Aorta (tissue), 5 donors: ENCODE results near the gene FAM193B. TPM values are rescaled to one million over a fixed set of nuclear protein-coding genes. Genes with fewer than 3 reads are reported as not detected.

Experiments
- ATAC-seq: fragments of 200-7000 bp; cut with Tn5 transposase; one replicate; pipeline ENCODE4 v1.9.1; 2022; ENCODE audit warnings: moderate library complexity; ENCODE audit not compliant: low FRiP score
- DNase-seq, 2 donors: peaks; one replicate each; pipeline ENCODE4 v3.0.0-alpha.2; 2020
- H3K27ac ChIP-seq, 2 donors: one replicate each; pipeline ENCODE4 v1.5.1; 2013; ENCODE audit warnings: low read length in 2 of 2, mild to moderate bottlenecking in 2 of 2, moderate library complexity in 2 of 2, control low read depth in 1 of 2, inconsistent platforms in 1 of 2, low read depth in 1 of 2
- H3K27me3 ChIP-seq, 2 donors: one replicate each; pipeline ENCODE4 v1.6.1; 2013; ENCODE audit warnings: control low read depth in 1 of 2, low read length in 1 of 2, mild to moderate bottlenecking in 1 of 2, moderate library complexity in 1 of 2; ENCODE audit not compliant: insufficient read depth in 2 of 2, control insufficient read depth in 1 of 2
- H3K36me3 ChIP-seq, 2 donors: one replicate each; pipeline ENCODE4 v1.6.1; 2013; ENCODE audit warnings: control low read depth in 1 of 2, low read length in 1 of 2, mild to moderate bottlenecking in 1 of 2; ENCODE audit not compliant: insufficient read depth in 2 of 2, control insufficient read depth in 1 of 2
- H3K4me1 ChIP-seq, 2 donors: one replicate each; pipeline ENCODE4 v1.6.1; 2013; ENCODE audit warnings: low read length in 2 of 2, control low read depth in 1 of 2, mild to moderate bottlenecking in 1 of 2, moderate library complexity in 1 of 2; ENCODE audit not compliant: insufficient read depth in 2 of 2, control insufficient read depth in 1 of 2
- H3K4me3 ChIP-seq, 2 donors: one replicate each; pipeline ENCODE4 v1.5.1; 2013; ENCODE audit warnings: low read length in 2 of 2, control low read depth in 1 of 2, mild to moderate bottlenecking in 1 of 2
- H3K9me3 ChIP-seq: one replicate; pipeline ENCODE4 v1.6.1; 2013; ENCODE audit warnings: mild to moderate bottlenecking, low read length; ENCODE audit not compliant: control insufficient read depth
- WGBS, 2 donors: extraction: QIAGEN DNeasy Blood & Tissue Kit; methylation state at CpG; one replicate each; pipeline ENCODE4 v1.1.7; 2013; 5-methylcytosine and 5-hydroxymethylcytosine counted together
- intact Hi-C, 2 donors: fragments of 100-400 bp; cut with DNase I; formaldehyde crosslinking; loops; one replicate each; pipeline versions ENCODE4 v1.14.2 to v1.15.0; 2022
- long read RNA-seq, 2 donors: library from polyadenylated mRNA; unstranded; transcript quantifications; one replicate each; pipeline ENCODE4 v2.0.0, GENCODE V29; 2020 to 2021
- polyA plus RNA-seq, 2 donors: library from polyadenylated mRNA; stranded (reverse); fragments of 200-250 nt; gene quantifications; one replicate each; pipeline ENCODE4 v1.2.3, GENCODE V29; 2013
- total RNA-seq, 2 donors: library from RNA; stranded (reverse); fragmentation: NEBNext Ultra II Directional; extraction: Animal tissue kit (Norgen Biotek cat#: 25700); gene quantifications; one replicate each; pipeline ENCODE4 v1.2.1, GENCODE V29; 2021
- donor health status: healthy with polysubstance abuse.
- donor health status: Bipolar disorder and iron deficiency.
- donor health status: DM: no; HTN: no; CAD: no.
- donor health status: DM: no; HTN: no; CAD: no.
- donor health status: DM: yes; HTN: yes; CAD: no.

Gene FAM193B
- total RNA-seq (100 to 1,000 TPM in 1 of 2 donors, 10 to 100 TPM in 1; 67.5 to 113 TPM), polyA plus RNA-seq (100 to 1,000 TPM in 1 of 2 donors, 10 to 100 TPM in 1; 49.5 to 533 TPM)
- long read RNA-seq, donor 1, partial matches to known transcripts = 20 of 47 reads
- long read RNA-seq, donor 1, other reads (novel, unspliced or antisense) = 21 of 47 reads
- long read RNA-seq, donor 2, partial matches to known transcripts = 5 of 36 reads
- long read RNA-seq, donor 2, other reads (novel, unspliced or antisense) = 27 of 36 reads

DNA sequence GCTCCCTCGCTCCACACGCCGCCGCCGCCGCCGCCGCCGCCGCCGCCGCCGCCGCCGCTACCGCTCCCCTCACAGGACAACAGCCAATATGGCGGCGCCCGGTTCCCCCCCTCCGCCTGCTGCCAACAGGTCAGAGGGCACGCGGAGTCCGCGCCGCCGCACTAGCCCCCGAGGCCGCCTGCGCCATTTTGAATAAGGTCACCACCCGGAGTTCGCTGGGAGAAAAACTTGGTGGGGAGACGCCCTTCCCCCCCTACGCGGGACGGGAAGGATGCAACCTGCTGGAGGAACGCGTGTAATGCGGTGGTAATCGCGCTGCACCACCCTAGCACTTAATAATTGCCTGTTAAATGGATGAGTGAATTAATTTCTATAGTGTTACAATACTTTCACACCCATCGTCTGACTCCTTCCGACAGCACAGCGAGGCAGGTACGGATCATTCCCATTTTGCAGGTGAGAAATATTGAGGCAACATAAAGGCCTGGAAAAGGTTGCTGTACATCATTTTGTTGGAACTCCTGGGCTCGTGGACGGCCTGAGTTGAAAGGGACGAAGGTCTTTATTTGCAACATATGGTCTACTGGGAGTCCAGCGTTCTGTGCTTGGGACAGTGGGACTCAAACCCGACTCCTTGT lies at the start of gene FAM193B:
Gene FAM193B, minus strand, starts transcription at position 90 of the 638 bp plus-strand sequence. CDS start 105 bp downstream, outside the sequence.
- 6 to 8% methylated on average over 38 to 49 of the region's 49 CpGs for WGBS, 2 donors
- ATAC-seq = peak; percentile 96
- no peaks in the 10 kb centered on the region for H3K36me3 ChIP-seq
- H3K9me3 ChIP-seq = no peaks in the 10 kb centered on the region
- intact Hi-C loops = loop anchor here in 1 of 2 donors (5.0 kb wide), 1 partner anchor 38 kb away; the partner anchor contains the start of gene TMED9
- peak; percentile 96 to 98 for DNase-seq
- H3K27ac ChIP-seq = peak within 1 kb of the TSS in 1 of 2 donors; percentile 4
- no peaks in the 10 kb centered on the region for H3K4me1 ChIP-seq
- peak within 1 kb of the TSS; percentile 67 for H3K4me3 ChIP-seq
- H3K27me3 ChIP-seq = no peaks in the 10 kb centered on the region

DNA sequence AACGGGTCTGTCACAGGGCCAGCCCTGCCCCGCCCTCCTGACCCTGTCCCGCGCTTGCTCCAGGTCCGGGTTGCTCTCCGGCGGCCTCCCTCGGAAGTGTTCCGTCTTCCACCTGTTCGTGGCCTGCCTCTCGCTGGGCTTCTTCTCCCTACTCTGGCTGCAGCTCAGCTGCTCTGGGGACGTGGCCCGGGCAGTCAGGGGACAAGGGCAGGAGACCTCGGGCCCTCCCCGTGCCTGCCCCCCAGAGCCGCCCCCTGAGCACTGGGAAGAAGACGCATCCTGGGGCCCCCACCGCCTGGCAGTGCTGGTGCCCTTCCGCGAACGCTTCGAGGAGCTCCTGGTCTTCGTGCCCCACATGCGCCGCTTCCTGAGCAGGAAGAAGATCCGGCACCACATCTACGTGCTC lies 49.8 kb upstream of the FAM193B start:
- H3K4me3 ChIP-seq = no peak overlapping the region
- no peak overlapping the region for H3K27ac ChIP-seq
- DNase-seq = no peak
- 91 to 92% methylated on average over 21 to 27 of the region's 27 CpGs for WGBS, 2 donors
- no peak for ATAC-seq
- no peaks in the 10 kb centered on the region for H3K9me3 ChIP-seq
- intact Hi-C loops = loop anchor here in 1 of 2 donors (10.0 kb wide), 1 partner anchor 561 kb away; no protein-coding TSS in a partner anchor
- no peaks in the 10 kb centered on the region for H3K27me3 ChIP-seq
- no peaks in the 10 kb centered on the region for H3K4me1 ChIP-seq
- no peaks in the 10 kb centered on the region for H3K36me3 ChIP-seq

- no peak for DNase-seq
- Histone ChIP-seq H3K9me3 (no peaks in the 10 kb centered on the region), H3K27me3 (no peaks in the 10 kb centered on the region), H3K4me1 (no peaks in the 10 kb centered on the region), H3K27ac (no peak overlapping the region), H3K36me3 (no peaks in the 10 kb centered on the region), H3K4me3 (no peak overlapping the region)
- no peak for ATAC-seq
- 76 to 79% methylated on average over 8 of the region's 8 CpGs for WGBS, 2 donors
- intact Hi-C loops = loop anchor here in 1 of 2 donors (10.0 kb wide), 1 partner anchor 561 kb away; no protein-coding TSS in a partner anchor
Observed at GRCh38 chr5:177603631-177604030, 49.3 kb upstream of the FAM193B start.

- intact Hi-C loops = loop anchor here in 1 of 2 donors (10.0 kb wide), 1 partner anchor 562 kb away; no protein-coding TSS in a partner anchor
- H3K4me1 ChIP-seq = no peaks in the 10 kb centered on the region
- no peak overlapping the region for H3K27ac ChIP-seq
- no peak overlapping the region for H3K4me3 ChIP-seq
- 81 to 85% methylated on average over 4 of the region's 4 CpGs for WGBS, 2 donors
- no peaks in the 10 kb centered on the region for H3K36me3 ChIP-seq
- H3K9me3 ChIP-seq = no peaks in the 10 kb centered on the region
- ATAC-seq (no peak), DNase-seq (no peak)
- no peaks in the 10 kb centered on the region for H3K27me3 ChIP-seq
Observed at GRCh38 chr5:177602458-177602830, 48.1 kb upstream of the FAM193B start.

GRCh38 chr5:177601577-177602457 lies 47.5 kb upstream of the FAM193B start:
- H3K27me3 ChIP-seq = no peaks in the 10 kb centered on the region
- no peaks in the 10 kb centered on the region for H3K9me3 ChIP-seq
- WGBS, 2 donors = 78 to 79% methylated on average over 13 of the region's 13 CpGs
- no peak overlapping the region for H3K27ac ChIP-seq
- H3K36me3 ChIP-seq = no peaks in the 10 kb centered on the region
- H3K4me1 ChIP-seq = no peaks in the 10 kb centered on the region
- intact Hi-C loops = loop anchor here in 1 of 2 donors (10.0 kb wide), 1 partner anchor 563 kb away; no protein-coding TSS in a partner anchor
- H3K4me3 ChIP-seq = no peak overlapping the region
- no peak for ATAC-seq
- no peak for DNase-seq

- Histone ChIP-seq H3K4me3 (no peak overlapping the region), H3K27ac (no peak overlapping the region), H3K36me3 (peaks cover 0 to under 1% of the 10 kb centered on the region in 2 donors), H3K4me1 (no peaks in the 10 kb centered on the region), H3K27me3 (no peaks in the 10 kb centered on the region), H3K9me3 (no peaks in the 10 kb centered on the region)
- no peak for ATAC-seq
- 86 to 89% methylated on average over 11 of the region's 11 CpGs for whole genome bisulfite sequencing, 2 donors
- no peak for DNase-seq
- intact Hi-C loops = loop anchor here in 1 of 2 donors (10.0 kb wide), 1 partner anchor 564 kb away; no protein-coding TSS in a partner anchor
Observed at GRCh38 chr5:177601126-177601525, 46.8 kb upstream of the FAM193B start.

GRCh38 chr5:177600508-177601018 lies 46.2 kb upstream of the FAM193B start:
- WGBS, 2 donors = 3% methylated on average over 16 of the region's 16 CpGs
- peak overlapping the region; percentile 60 to 90 for H3K4me3 ChIP-seq
- no peaks in the 10 kb centered on the region for H3K4me1 ChIP-seq
- no peaks in the 10 kb centered on the region for H3K9me3 ChIP-seq
- no peaks in the 10 kb centered on the region for H3K27me3 ChIP-seq
- DNase-seq (no peak), ATAC-seq (no peak)
- peak overlapping the region in 1 of 2 donors; percentile 42 for H3K27ac ChIP-seq
- H3K36me3 ChIP-seq = peaks cover 0 to 2% of the 10 kb centered on the region in 2 donors
- intact Hi-C loops = loop anchor here in 1 of 2 donors (10.0 kb wide), 1 partner anchor 564 kb away; no protein-coding TSS in a partner anchor
